HL-60 (cell line): ENCODE measurements around the gene HMGXB4.
A peak's percentile ranks its signal among the peaks of the same experiment; 100 is the strongest.

Experiments
- DNase-seq, 2 experiments: peaks; one replicate each; pipeline ENCODE4 v3.0.0-alpha.2; 2010 to 2020; ENCODE audit warnings: low read depth in 1 of 2, low spot score in 1 of 2
- H3K27ac ChIP-seq: fragments of 250-450 bp; sonication (Bioruptor Pico); replicated peaks from 2 replicates; pipeline ENCODE4 v1.5.1; 2020; ENCODE audit warnings: mild to moderate bottlenecking, moderate library complexity
- H3K27me3 ChIP-seq: fragments of 250-450 bp; sonication (Bioruptor Pico); 2 replicates; pipeline ENCODE4 v1.5.1; 2021; ENCODE audit warnings: mild to moderate bottlenecking, moderate library complexity; ENCODE audit not compliant: insufficient read depth, poor library complexity, severe bottlenecking
- H3K4me3 ChIP-seq: replicated peaks from 2 replicates; pipeline ENCODE4 v1.5.1; 2011; ENCODE audit warnings: mild to moderate bottlenecking, control low read depth, low read length; ENCODE audit not compliant: insufficient read depth
- CTCF ChIP-seq: IDR thresholded peaks from one replicate; pipeline ENCODE4 v1.5.1; 2011; ENCODE audit warnings: low read length, control low read depth, inconsistent platforms; ENCODE audit not compliant: insufficient read depth
- GABPA ChIP-seq: IDR thresholded peaks from 2 replicates; pipeline ENCODE4 v1.6.1; 2012; ENCODE audit warnings: low read depth
- POLR2AphosphoS5 ChIP-seq: IDR thresholded peaks from 2 replicates; pipeline ENCODE4 v1.6.1; 2012; ENCODE audit warnings: low read depth
- REST ChIP-seq: IDR thresholded peaks from 2 replicates; pipeline ENCODE4 v1.6.1; 2012; ENCODE audit warnings: low read depth; ENCODE audit not compliant: insufficient replicate concordance
- SPI1 ChIP-seq: IDR thresholded peaks from 2 replicates; pipeline ENCODE4 v1.6.1; 2012; ENCODE audit warnings: low read depth, mild to moderate bottlenecking, borderline replicate concordance

Gene HMGXB4

GRCh38 chr22:35299673-35300499 lies 42.6 kb downstream of the HMGXB4 start, which contains the start of gene TOM1:
TOM1 (plus strand) TSS chr22:35299894; CDS start chr22:35299929, 35 bp downstream.
- Histone ChIP-seq H3K4me3 (peak within 1 kb of the TSS; percentile 84), H3K27me3 (no peaks in the 10 kb centered on the region), H3K27ac (peak within 1 kb of the TSS; percentile 78)
- TF ChIP-seq REST (no peak), GABPA (peak; percentile 60), POLR2AphosphoS5 (peak; percentile 83), CTCF (no peak), SPI1 (no peak)
- DNase-seq, result peak; percentile 97

- DNase-seq, result peak; percentile 87 to 99
- Histone ChIP-seq H3K27ac (peak overlapping the region; percentile 78), H3K4me3 (no peak overlapping the region), H3K27me3 (no peaks in the 10 kb centered on the region)
- TF ChIP-seq GABPA (no peak), SPI1 (peak; percentile 72), POLR2AphosphoS5 (peak; percentile 89), CTCF (no peak), REST (no peak)
Observed at GRCh38 chr22:35301372-35301874, 44.1 kb downstream of the HMGXB4 start.

GRCh38 chr22:35303029-35303624 lies 45.8 kb downstream of the HMGXB4 start:
- Histone ChIP-seq H3K4me3 (no peak overlapping the region), H3K27me3 (no peaks in the 10 kb centered on the region), H3K27ac (no peak overlapping the region)
- no peak for DNase-seq
- no peak for TF ChIP-seq CTCF
- TF ChIP-seq REST, result no peak
- no peak for TF ChIP-seq SPI1
- no peak for TF ChIP-seq GABPA
- TF ChIP-seq POLR2AphosphoS5, result no peak
